Endothelial cell of umbilical vein (primary cell): ENCODE measurements around the gene POGK. TPM values are rescaled to one million over a fixed set of nuclear protein-coding genes. Genes with fewer than 3 reads are reported as not detected.

Experiments used
- BruUV-seq: library from RNA; stranded (reverse); fragments of 400-500 nt; replicated peaks from 2 replicates; lab custom pipeline; 2021; lab: Mats Ljungman, UMichigan
- CTCF ChIA-PET: fragments of 300-600, 350-600 bp; sonication (Branson Sonifier 250); formaldehyde crosslinking; loops from one replicate; lab custom pipeline; 2021; ENCODE audit warnings: antibody characterized with exemption, inconsistent platforms; lab: Charles Lee
- POLR2A ChIA-PET: fragments of 300-600, 350-600 bp; sonication (Branson Sonifier 250); formaldehyde crosslinking; loops from one replicate; lab custom pipeline; 2021; ENCODE audit warnings: antibody characterized with exemption, inconsistent platforms; lab: Charles Lee
- DNase-seq: peaks from one replicate; pipeline ENCODE4 v3.0.0-alpha.2; 2011; ENCODE audit warnings: low read depth, low spot score
- FAIRE-seq: peaks from 2 replicates; lab custom pipeline; 2011; peaks lifted over from hg19 to GRCh38; lab: Jason Lieb, UNC
- H2AFZ ChIP-seq: 2 replicates; pipeline ENCODE4 v1.6.0; 2012; ENCODE audit warnings: low read depth, low read length, control low read depth, inconsistent platforms
- H3K27ac ChIP-seq: 2 replicates; pipeline ENCODE4 v1.5.1; 2011; ENCODE audit warnings: low read depth, mild to moderate bottlenecking, control low read depth, low read length, moderate library complexity; ENCODE audit not compliant: insufficient read depth
- H3K27me3 ChIP-seq, 2 experiments: 2 replicates each; pipeline versions ENCODE4 v1.6.0 to v1.6.1; 2011; ENCODE audit warnings: low read length in 2 of 2, mixed read lengths in 1 of 2; ENCODE audit not compliant: control insufficient read depth in 2 of 2, insufficient read depth in 2 of 2
- H3K36me3 ChIP-seq, 2 experiments: 2 replicates in 1 of 2; 3 replicates in 1 of 2; pipeline ENCODE4 v1.5.1; 2011; ENCODE audit warnings: low read length in 2 of 2, mild to moderate bottlenecking in 1 of 2, moderate library complexity in 1 of 2; ENCODE audit not compliant: control insufficient read depth in 2 of 2, insufficient read depth in 2 of 2; ENCODE audit errors: extremely low read depth in 1 of 2
- H3K4me1 ChIP-seq: 3 replicates; pipeline ENCODE4 v1.5.1; 2011; ENCODE audit warnings: mild to moderate bottlenecking, low read length; ENCODE audit not compliant: control insufficient read depth, insufficient read depth; ENCODE audit errors: extremely low read depth
- H3K4me2 ChIP-seq: 2 replicates; pipeline ENCODE4 v1.6.1; 2011; ENCODE audit warnings: low read length, control low read depth, mixed read lengths; ENCODE audit not compliant: insufficient read depth
- H3K4me3 ChIP-seq, 3 experiments: fragments of 200-600 bp in 1 of 3; sonication (generic), shearing (Covaris generic) in 1 of 3; replicated peaks in 1 of 3; 2 replicates each; pipeline ENCODE4 v1.5.1; 2011 to 2016; ENCODE audit warnings: control low read depth in 3 of 3, low read length in 3 of 3, mild to moderate bottlenecking in 2 of 3, inconsistent platforms in 1 of 3, low read depth in 1 of 3, moderate library complexity in 1 of 3; ENCODE audit not compliant: insufficient read depth in 1 of 3
- H3K79me2 ChIP-seq: 2 replicates; pipeline ENCODE4 v1.6.0; 2012; ENCODE audit warnings: low read length, inconsistent platforms; ENCODE audit not compliant: control insufficient read depth, insufficient read depth
- H3K9ac ChIP-seq: replicated peaks from 2 replicates; pipeline ENCODE3; 2011; ENCODE audit warnings: low read length, control low read depth; ENCODE audit not compliant: insufficient read depth; ENCODE audit errors: extremely low read depth
- H3K9me1 ChIP-seq: replicated peaks from 3 replicates; pipeline ENCODE4 v1.6.0; 2011; ENCODE audit warnings: mild to moderate bottlenecking, low read length; ENCODE audit not compliant: control insufficient read depth, insufficient read depth; ENCODE audit errors: extremely low read depth
- H3K9me3 ChIP-seq: replicated peaks from 2 replicates; pipeline ENCODE4 v1.5.1; 2012; ENCODE audit warnings: low read length, inconsistent platforms; ENCODE audit not compliant: control insufficient read depth, insufficient read depth
- H4K20me1 ChIP-seq: replicated peaks from 2 replicates; pipeline ENCODE3; 2011; ENCODE audit warnings: mild to moderate bottlenecking, low read length; ENCODE audit not compliant: control insufficient read depth, insufficient read depth; ENCODE audit errors: extremely low read depth
- CTCF ChIP-seq, 2 donors: IDR thresholded peaks; 1 replicate in 1 of 2; 2 replicates in 1 of 2; pipeline ENCODE4 v1.5.1; 2011; ENCODE audit warnings: low read length in 2 of 2, mild to moderate bottlenecking in 2 of 2, moderate library complexity in 2 of 2, control low read depth in 1 of 2, inconsistent platforms in 1 of 2, low read depth in 1 of 2; ENCODE audit not compliant: insufficient read depth in 1 of 2; ENCODE audit errors: extremely low read depth in 1 of 2
- EZH2 ChIP-seq: IDR thresholded peaks from 2 replicates; pipeline ENCODE4 v1.6.1; 2012; ENCODE audit warnings: borderline replicate concordance, low read depth, mild to moderate bottlenecking, moderate library complexity, low read length, inconsistent platforms; ENCODE audit not compliant: severe bottlenecking
- FOS ChIP-seq: IDR thresholded peaks from 2 replicates; pipeline ENCODE4 v1.6.1; 2011; ENCODE audit warnings: mild to moderate bottlenecking, low read length, moderate library complexity, borderline replicate concordance; ENCODE audit not compliant: insufficient read depth
- GATA2 ChIP-seq: IDR thresholded peaks from 2 replicates; pipeline ENCODE4 v1.7.0; 2011; ENCODE audit warnings: low read depth, mild to moderate bottlenecking, moderate library complexity, mixed read lengths, low read length; ENCODE audit not compliant: insufficient read length, insufficient read depth
- JUN ChIP-seq: IDR thresholded peaks from 2 replicates; pipeline ENCODE4 v1.6.1; 2011; ENCODE audit warnings: borderline replicate concordance, low read depth; ENCODE audit not compliant: insufficient read length, insufficient read depth
- MAX ChIP-seq: IDR thresholded peaks from 2 replicates; pipeline ENCODE4 v1.6.1; 2011; ENCODE audit not compliant: insufficient read depth, insufficient read length
- MYC ChIP-seq: IDR thresholded peaks from one replicate; pipeline ENCODE4 v1.6.1; 2011; ENCODE audit warnings: mild to moderate bottlenecking, low read depth, low read length
- POLR2A ChIP-seq: IDR thresholded peaks from 2 replicates; pipeline ENCODE4 v1.6.1; 2012; ENCODE audit warnings: low read depth, mild to moderate bottlenecking, control low read depth, low read length
- POLR2AphosphoS5 ChIP-seq: IDR thresholded peaks from 2 replicates; pipeline ENCODE4 v1.6.1; 2012; ENCODE audit warnings: low read depth, mild to moderate bottlenecking, control low read depth, low read length, moderate library complexity; ENCODE audit not compliant: insufficient read depth
- dilution Hi-C: fragments of 300-500 bp; cut with MboI; formaldehyde crosslinking; loops from one replicate; pipeline ENCODE4 v1.15.0; 2019; ENCODE audit warnings: low sequenced_read_pairs; ENCODE audit not compliant: extremely low pct_ligation_motif_present
- intact Hi-C: fragments of 100-400 bp; cut with micrococcal nuclease; formaldehyde crosslinking; loops from one replicate; pipeline ENCODE4 v1.10.0; 2022
- polyA plus RNA-seq, 4 experiments: library from polyadenylated mRNA; depleted of rRNA in 3 of 4; stranded (reverse) in 3 of 4; unstranded in 1 of 4; fragments of >200 nt; gene quantifications; 2 replicates each; pipeline versions ENCODE4 v1.2.1 to v1.2.3, GENCODE V29; 2011 to 2012; ENCODE audit warnings: missing spikeins in 1 of 4
- total RNA-seq: library from RNA; stranded (reverse); gene quantifications from 2 replicates; pipeline ENCODE4 v1.2.3, GENCODE V29; 2021

POGK gene
- total and polyA plus RNA-seq, 2 donors (not counting 3 experiments of a cell fraction or from before 2014, with no cell fraction given), result 12.5 to 31.8 TPM

- POLR2A ChIA-PET, result no interaction called here
- no peak overlapping the region for H3K4me3 ChIP-seq
- no peak overlapping the region for H3K9ac ChIP-seq
Observed at GRCh38 chr1:166868639-166869038, 29.4 kb downstream of the POGK start.

More at GRCh38 chr1:166868639-166869038, 29.4 kb downstream of the POGK start:
- peaks cover 24% of the 10 kb centered on the region for H3K79me2 ChIP-seq
- peaks cover 3 to 8% of the 10 kb centered on the region in 2 experiments for H3K36me3 ChIP-seq
- intact Hi-C loops, result no loop called here
- no peak overlapping the region for H2AFZ ChIP-seq
- CTCF ChIA-PET, result interaction anchor here (1.6 kb wide), 1 partner anchor 29 kb away, joined by 4 read pairs; the partner anchor contains the start of gene POGK
- no peak for FAIRE-seq
- no peaks in the 10 kb centered on the region for H3K9me3 ChIP-seq
- H3K27me3 ChIP-seq, result no peaks in the 10 kb centered on the region
- no peaks in the 10 kb centered on the region for H4K20me1 ChIP-seq
- no peak for DNase-seq
- no TSS peak for BruUV-seq
- TF ChIP-seq CTCF (IDR thresholded peaks at IDR 0.05; ENCODE audit: extremely low read depth in 1 of 2, insufficient read depth in 1 of 2, low read depth in 1 of 2, low read length in 2 of 2), result no peak
- no peak for TF ChIP-seq EZH2
- TF ChIP-seq POLR2A, result no peak
- TF ChIP-seq MYC, result no peak
- TF ChIP-seq JUN, result no peak
- TF ChIP-seq MAX, result no peak
- TF ChIP-seq FOS, result no peak
- no peak for TF ChIP-seq POLR2AphosphoS5
- no peak for TF ChIP-seq GATA2
- H3K4me2 ChIP-seq, result no peak overlapping the region
- no peaks in the 10 kb centered on the region for H3K9me1 ChIP-seq
- dilution Hi-C loops, result no loop called here
- H3K4me1 ChIP-seq, result no peaks in the 10 kb centered on the region
- no peak overlapping the region for H3K27ac ChIP-seq
